ENCODE results near the gene GHRH. TPM values are rescaled to one million over a fixed set of nuclear protein-coding genes. Genes with fewer than 3 reads are reported as not detected.

GHRH gene
- total RNA-seq, 1 experiment from 2014 or later = not detected

- Histone ChIP-seq H3K9me3 (replicated peaks) (no peaks in the 10 kb centered on the region), H3K4me1 (peaks cover 8% of the 10 kb centered on the region; the same call in 1 of the 2 replicates), H3K27me3 (no peaks in the 10 kb centered on the region), H3K36me3 (peaks cover 38% of the 10 kb centered on the region), H3K27ac (no peak overlapping the region), H3K4me3 (no peak overlapping the region)
- no peak for DNase-seq
Observed at GRCh38 chr20:37297066-37297736, 35.6 kb upstream of the GHRH start.

- Histone ChIP-seq H3K9me3 (replicated peaks) (no peaks in the 10 kb centered on the region), H3K4me1 (peaks cover 8% of the 10 kb centered on the region; the same call in 1 of the 2 replicates), H3K36me3 (peaks cover 37% of the 10 kb centered on the region), H3K4me3 (no peak overlapping the region), H3K27ac (no peak overlapping the region), H3K27me3 (no peaks in the 10 kb centered on the region)
- no peak for DNase-seq
Observed at GRCh38 chr20:37296371-37296770, 34.8 kb upstream of the GHRH start.

GRCh38 chr20:37295595-37295994 lies 34.0 kb upstream of the GHRH start:
- Histone ChIP-seq H3K4me3 (no peak overlapping the region), H3K36me3 (peaks cover 32% of the 10 kb centered on the region), H3K4me1 (peaks cover 8% of the 10 kb centered on the region; the same call in 1 of the 2 replicates), H3K27me3 (no peaks in the 10 kb centered on the region), H3K9me3 (replicated peaks) (no peaks in the 10 kb centered on the region), H3K27ac (no peak overlapping the region)
- DNase-seq = no peak

- H3K4me1 ChIP-seq = peaks cover 8% of the 10 kb centered on the region; the same call in 1 of the 2 replicates
- H3K9me3 ChIP-seq (replicated peaks) = no peaks in the 10 kb centered on the region
- peak in 1 of 2 experiments; percentile 48 for DNase-seq
- peaks cover 29% of the 10 kb centered on the region for H3K36me3 ChIP-seq
- no peak overlapping the region for H3K4me3 ChIP-seq
- no peak overlapping the region for H3K27ac ChIP-seq
- no peaks in the 10 kb centered on the region for H3K27me3 ChIP-seq
Observed at GRCh38 chr20:37295001-37295400, 33.4 kb upstream of the GHRH start.

GRCh38 chr20:37294262-37294981 lies 32.8 kb upstream of the GHRH start:
- no peak overlapping the region for H3K4me3 ChIP-seq
- peaks cover 8% of the 10 kb centered on the region; the same call in 1 of the 2 replicates for H3K4me1 ChIP-seq
- DNase-seq = no peak
- H3K27ac ChIP-seq = no peak overlapping the region
- no peaks in the 10 kb centered on the region for H3K27me3 ChIP-seq
- peaks cover 27% of the 10 kb centered on the region for H3K36me3 ChIP-seq
- H3K9me3 ChIP-seq (replicated peaks) = no peaks in the 10 kb centered on the region

GRCh38 chr20:37293301-37293943 lies 31.8 kb upstream of the GHRH start:
- Histone ChIP-seq H3K27ac (no peak overlapping the region), H3K4me3 (no peak overlapping the region), H3K9me3 (replicated peaks) (no peaks in the 10 kb centered on the region), H3K4me1 (peaks cover 12% of the 10 kb centered on the region; the same call in 1 of the 2 replicates), H3K27me3 (no peaks in the 10 kb centered on the region), H3K36me3 (peaks cover 19% of the 10 kb centered on the region)
- no peak for DNase-seq

- Histone ChIP-seq H3K4me1 (peaks cover 12% of the 10 kb centered on the region; the same call in 1 of the 2 replicates), H3K9me3 (replicated peaks) (no peaks in the 10 kb centered on the region), H3K27me3 (no peaks in the 10 kb centered on the region), H3K4me3 (no peak overlapping the region), H3K27ac (no peak overlapping the region), H3K36me3 (peaks cover 17% of the 10 kb centered on the region)
- no peak for DNase-seq
Observed at GRCh38 chr20:37291724-37292126, 30.1 kb upstream of the GHRH start.

- no peak for DNase-seq
- peaks cover 17% of the 10 kb centered on the region for H3K36me3 ChIP-seq
- peak overlapping the region; percentile 85 for H3K27ac ChIP-seq
- H3K9me3 ChIP-seq (replicated peaks) = no peaks in the 10 kb centered on the region
- H3K4me1 ChIP-seq = peaks cover 12% of the 10 kb centered on the region; the same call in 1 of the 2 replicates
- H3K27me3 ChIP-seq = no peaks in the 10 kb centered on the region
- H3K4me3 ChIP-seq = peak overlapping the region; percentile 83
Observed at GRCh38 chr20:37290158-37290810, 28.7 kb upstream of the GHRH start.

- Histone ChIP-seq H3K4me3 (no peak overlapping the region), H3K27ac (no peak overlapping the region), H3K4me1 (0 out of 2 replicates have a peak, but pooled peaks cover 4% of the 10 kb centered on the region), H3K27me3 (no peaks in the 10 kb centered on the region; the same call in 1 of the 2 replicates), H3K36me3 (peaks cover 17% of the 10 kb centered on the region), H3K9me3 (replicated peaks) (no peaks in the 10 kb centered on the region)
- DNase-seq = no peak
Observed at GRCh38 chr20:37288091-37288490, 26.5 kb upstream of the GHRH start.

GRCh38 chr20:37285664-37286374 lies 24.2 kb upstream of the GHRH start:
- H3K27ac ChIP-seq = no peak overlapping the region
- H3K27me3 ChIP-seq = peaks cover 3% of the 10 kb centered on the region; the same call in 1 of the 2 replicates
- no peak for DNase-seq
- H3K4me1 ChIP-seq = peaks cover 4% of the 10 kb centered on the region; the same call in 1 of the 2 replicates
- H3K9me3 ChIP-seq (replicated peaks) = no peaks in the 10 kb centered on the region
- no peaks in the 10 kb centered on the region; the same call in 1 of the 2 replicates for H3K36me3 ChIP-seq
- H3K4me3 ChIP-seq = no peak overlapping the region

GRCh38 chr20:37284691-37285161 lies 23.1 kb upstream of the GHRH start:
- peaks cover 3% of the 10 kb centered on the region; the same call in 1 of the 2 replicates for H3K27me3 ChIP-seq
- no peak overlapping the region for H3K4me3 ChIP-seq
- no peaks in the 10 kb centered on the region for H3K9me3 ChIP-seq (replicated peaks)
- H3K4me1 ChIP-seq = peaks cover 12% of the 10 kb centered on the region
- no peak overlapping the region for H3K27ac ChIP-seq
- H3K36me3 ChIP-seq = no peaks in the 10 kb centered on the region
- DNase-seq = no peak

- Histone ChIP-seq H3K9me3 (replicated peaks) (no peaks in the 10 kb centered on the region), H3K27me3 (peaks cover 3% of the 10 kb centered on the region; the same call in 1 of the 2 replicates), H3K4me3 (no peak overlapping the region), H3K4me1 (peaks cover 12% of the 10 kb centered on the region), H3K27ac (no peak overlapping the region), H3K36me3 (no peaks in the 10 kb centered on the region)
- DNase-seq = no peak
Observed at GRCh38 chr20:37283530-37284195, 22.0 kb upstream of the GHRH start.

- H3K27ac ChIP-seq = no peak overlapping the region
- H3K9me3 ChIP-seq (replicated peaks) = no peaks in the 10 kb centered on the region
- H3K36me3 ChIP-seq = no peaks in the 10 kb centered on the region
- DNase-seq = no peak
- H3K4me1 ChIP-seq = peaks cover 10% of the 10 kb centered on the region
- H3K4me3 ChIP-seq = no peak overlapping the region
- peaks cover 3% of the 10 kb centered on the region; the same call in 1 of the 2 replicates for H3K27me3 ChIP-seq
Observed at GRCh38 chr20:37282556-37282955, 20.9 kb upstream of the GHRH start.
